WTC11 (cell line): Measurements from ENCODE around the gene INAFM2. TPM values are rescaled to one million over a fixed set of nuclear protein-coding genes. Genes with fewer than 3 reads are reported as not detected.

ENCODE experiments used
- ATAC-seq: fragments of 200-7000 bp; cut with Tn5 transposase; 2 replicates; pipeline ENCODE4 v1.10.0; 2021; ENCODE audit warnings: mild to moderate bottlenecking, moderate library complexity
- CTCF ChIA-PET: fragments of 300-600 bp; sonication (Branson Sonifier 250); formaldehyde crosslinking; loops from one replicate; lab custom pipeline; 2021; ENCODE audit warnings: antibody characterized with exemption; lab: Charles Lee
- POLR2A ChIA-PET: fragments of 350-600 bp; sonication (Branson Sonifier 250); formaldehyde crosslinking; loops from one replicate; lab custom pipeline; 2021; ENCODE audit warnings: antibody characterized with exemption; lab: Charles Lee
- DNase-seq: peaks from one replicate; pipeline ENCODE4 v3.0.0; 2021; ENCODE audit warnings: low spot score
- H3K27ac Mint-ChIP-seq: 2 replicates; pipeline ENCODE4 v1.8.0; 2021; ENCODE audit warnings: mixed read lengths
- H3K27me3 Mint-ChIP-seq: 2 replicates; pipeline ENCODE4 v1.8.0; 2021; ENCODE audit warnings: low read depth, mild to moderate bottlenecking, moderate library complexity, mixed read lengths
- H3K36me3 Mint-ChIP-seq: 2 replicates; pipeline ENCODE4 v1.8.0; 2021; ENCODE audit warnings: mixed read lengths
- H3K4me1 Mint-ChIP-seq: 2 replicates; pipeline ENCODE4 v1.8.0; 2022; ENCODE audit warnings: mixed read lengths
- H3K4me3 Mint-ChIP-seq: 2 replicates; pipeline ENCODE4 v1.8.0; 2021; ENCODE audit warnings: mild to moderate bottlenecking, moderate library complexity, mixed read lengths
- H3K9me3 Mint-ChIP-seq: 2 replicates; pipeline ENCODE4 v1.8.0; 2021; ENCODE audit warnings: mixed read lengths
- CREB1 ChIP-seq: sonication (generic); formaldehyde crosslinking; IDR thresholded peaks from 2 replicates; pipeline ENCODE4 v1.8.0; 2023; ENCODE audit warnings: mild to moderate bottlenecking, missing genetic modification reagents
- CREM ChIP-seq: sonication (generic); formaldehyde crosslinking; IDR thresholded peaks from 2 replicates; pipeline ENCODE4 v1.8.1; 2022; ENCODE audit warnings: mild to moderate bottlenecking, missing genetic modification reagents, moderate library complexity
- EMX1 ChIP-seq: fragments of 250-450 bp; sonication (Bioruptor Pico); IDR thresholded peaks from 2 replicates; pipeline ENCODE4 v1.8.0; 2021; ENCODE audit warnings: mild to moderate bottlenecking
- FOXK1 ChIP-seq: sonication (generic); formaldehyde crosslinking; IDR thresholded peaks from 2 replicates; pipeline ENCODE4 v1.8.0; 2022; ENCODE audit warnings: mild to moderate bottlenecking, moderate library complexity, missing genetic modification reagents
- GABPB1 ChIP-seq: sonication (generic); formaldehyde crosslinking; IDR thresholded peaks from 2 replicates; pipeline ENCODE4 v1.8.1; 2023; ENCODE audit warnings: mild to moderate bottlenecking, missing genetic modification reagents
- GTF2I ChIP-seq: fragments of 250-450 bp; sonication (Bioruptor Pico); conservative IDR thresholded peaks from 2 replicates; pipeline ENCODE4 v1.4.0; 2021; ENCODE audit warnings: mild to moderate bottlenecking
- MXD4 ChIP-seq: fragments of 250-450 bp; sonication (Bioruptor Pico); IDR thresholded peaks from 2 replicates; pipeline ENCODE4 v1.8.0; 2021; ENCODE audit warnings: mild to moderate bottlenecking, moderate library complexity, borderline replicate concordance
- MYBL2 ChIP-seq: sonication (generic); formaldehyde crosslinking; IDR thresholded peaks from 2 replicates; pipeline ENCODE4 v1.8.1; 2023; ENCODE audit warnings: mild to moderate bottlenecking, moderate library complexity, missing genetic modification reagents
- NR3C1 ChIP-seq: sonication (generic); formaldehyde crosslinking; conservative IDR thresholded peaks from 2 replicates; pipeline ENCODE4 v1.8.1; 2023; ENCODE audit warnings: low read depth, mild to moderate bottlenecking, missing genetic modification reagents
- RORB ChIP-seq: fragments of 250-450 bp; sonication (Bioruptor Pico); IDR thresholded peaks from 2 replicates; pipeline ENCODE4 v1.9.0; 2021; ENCODE audit warnings: mild to moderate bottlenecking
- SOX15 ChIP-seq: fragments of 250-450 bp; sonication (Bioruptor Pico); IDR thresholded peaks from 2 replicates; pipeline ENCODE4 v1.9.0; 2021; ENCODE audit warnings: mild to moderate bottlenecking
- TEAD4 ChIP-seq: sonication (generic); formaldehyde crosslinking; IDR thresholded peaks from 2 replicates; pipeline ENCODE4 v1.8.0; 2022; ENCODE audit warnings: mild to moderate bottlenecking, missing genetic modification reagents
- total RNA-seq: library from RNA; stranded (reverse); gene quantifications from 3 replicates; pipeline ENCODE4 v1.2.3, GENCODE V29; 2021
- TF ChIP-seq, protein P1 (sequence below): sonication (generic); formaldehyde crosslinking; IDR thresholded peaks from 2 replicates; pipeline ENCODE4 v1.8.1; 2023; ENCODE audit warnings: mild to moderate bottlenecking, moderate library complexity, missing genetic modification reagents
- TF ChIP-seq, protein P2 (sequence below): sonication (generic); formaldehyde crosslinking; conservative IDR thresholded peaks from 2 replicates; pipeline ENCODE4 v1.8.1; 2022; ENCODE audit warnings: mild to moderate bottlenecking, missing genetic modification reagents
- TF ChIP-seq, protein P3 (sequence below): fragments of 250-450 bp; sonication (Bioruptor Pico); IDR thresholded peaks from 2 replicates; pipeline ENCODE4 v1.8.0; 2021; ENCODE audit warnings: mild to moderate bottlenecking
- TF ChIP-seq, protein P4 (sequence below): fragments of 200-600 bp; IDR thresholded peaks from 2 replicates; pipeline ENCODE4 v1.8.0; 2022; ENCODE audit warnings: antibody characterized with exemption
- TF ChIP-seq, protein P5 (sequence below): fragments of 250-450 bp; sonication (Bioruptor Pico); IDR thresholded peaks from 2 replicates; pipeline ENCODE4 v1.9.0; 2021; ENCODE audit warnings: moderate library complexity, mild to moderate bottlenecking, inconsistent platforms, borderline replicate concordance
- TF ChIP-seq, protein P6 (sequence below): sonication (generic); formaldehyde crosslinking; IDR thresholded peaks from 2 replicates; pipeline ENCODE4 v1.8.0; 2022; ENCODE audit warnings: missing genetic modification reagents
- TF ChIP-seq, protein P7 (sequence below): sonication (generic); formaldehyde crosslinking; IDR thresholded peaks from 2 replicates; pipeline ENCODE4 v1.8.1; 2022; ENCODE audit warnings: mild to moderate bottlenecking, moderate library complexity, missing genetic modification reagents
- TF ChIP-seq, protein P8 (sequence below): sonication (generic); formaldehyde crosslinking; IDR thresholded peaks from 2 replicates; pipeline ENCODE4 v1.8.0; 2022; ENCODE audit warnings: mild to moderate bottlenecking, missing genetic modification reagents
- TF ChIP-seq, protein P9 (sequence below): sonication (generic); formaldehyde crosslinking; IDR thresholded peaks from 2 replicates; pipeline ENCODE4 v1.8.1; 2022; ENCODE audit warnings: low read depth, missing genetic modification reagents, borderline replicate concordance

INAFM2 gene
- total RNA-seq, 1 experiment from 2014 or later, result 34.2 TPM

DNA sequence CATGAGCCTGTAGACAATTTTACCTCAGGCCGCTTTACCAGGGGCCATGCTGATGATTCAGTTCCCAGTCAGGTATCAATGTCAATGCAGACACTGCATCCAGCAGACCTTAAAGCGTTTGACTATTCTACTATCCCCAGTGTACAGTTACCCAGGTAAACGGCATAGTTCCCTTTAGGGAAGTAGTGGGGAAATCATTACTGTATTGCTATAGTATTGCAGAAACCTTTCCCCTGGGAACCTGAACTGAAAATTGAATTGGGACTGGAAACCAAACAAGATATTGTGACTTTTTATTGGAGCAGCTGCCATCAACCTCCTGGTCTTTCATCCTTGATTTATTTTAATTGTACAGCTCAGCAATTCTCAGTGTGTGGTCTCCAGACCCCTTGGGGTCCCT, 6.6 kb upstream of the INAFM2 start (continued):
- TF ChIP-seq, protein P1, sequence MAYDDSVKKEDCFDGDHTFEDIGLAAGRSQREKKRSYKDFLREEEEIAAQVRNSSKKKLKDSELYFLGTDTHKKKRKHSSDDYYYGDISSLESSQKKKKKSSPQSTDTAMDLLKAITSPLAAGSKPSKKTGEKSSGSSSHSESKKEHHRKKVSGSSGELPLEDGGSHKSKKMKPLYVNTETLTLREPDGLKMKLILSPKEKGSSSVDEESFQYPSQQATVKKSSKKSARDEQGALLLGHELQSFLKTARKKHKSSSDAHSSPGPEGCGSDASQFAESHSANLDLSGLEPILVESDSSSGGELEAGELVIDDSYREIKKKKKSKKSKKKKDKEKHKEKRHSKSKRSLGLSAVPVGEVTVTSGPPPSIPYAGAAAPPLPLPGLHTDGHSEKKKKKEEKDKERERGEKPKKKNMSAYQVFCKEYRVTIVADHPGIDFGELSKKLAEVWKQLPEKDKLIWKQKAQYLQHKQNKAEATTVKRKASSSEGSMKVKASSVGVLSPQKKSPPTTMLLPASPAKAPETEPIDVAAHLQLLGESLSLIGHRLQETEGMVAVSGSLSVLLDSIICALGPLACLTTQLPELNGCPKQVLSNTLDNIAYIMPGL (CRISPR knock-in tag), result no peak
- no peak for TF ChIP-seq RORB (CRISPR knock-in tag)
- TF ChIP-seq, protein P2, sequence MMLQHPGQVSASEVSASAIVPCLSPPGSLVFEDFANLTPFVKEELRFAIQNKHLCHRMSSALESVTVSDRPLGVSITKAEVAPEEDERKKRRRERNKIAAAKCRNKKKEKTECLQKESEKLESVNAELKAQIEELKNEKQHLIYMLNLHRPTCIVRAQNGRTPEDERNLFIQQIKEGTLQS, result no peak
- TF ChIP-seq, protein P3, sequence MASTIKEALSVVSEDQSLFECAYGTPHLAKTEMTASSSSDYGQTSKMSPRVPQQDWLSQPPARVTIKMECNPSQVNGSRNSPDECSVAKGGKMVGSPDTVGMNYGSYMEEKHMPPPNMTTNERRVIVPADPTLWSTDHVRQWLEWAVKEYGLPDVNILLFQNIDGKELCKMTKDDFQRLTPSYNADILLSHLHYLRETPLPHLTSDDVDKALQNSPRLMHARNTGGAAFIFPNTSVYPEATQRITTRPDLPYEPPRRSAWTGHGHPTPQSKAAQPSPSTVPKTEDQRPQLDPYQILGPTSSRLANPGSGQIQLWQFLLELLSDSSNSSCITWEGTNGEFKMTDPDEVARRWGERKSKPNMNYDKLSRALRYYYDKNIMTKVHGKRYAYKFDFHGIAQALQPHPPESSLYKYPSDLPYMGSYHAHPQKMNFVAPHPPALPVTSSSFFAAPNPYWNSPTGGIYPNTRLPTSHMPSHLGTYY (CRISPR knock-in tag), result no peak
- TF ChIP-seq EMX1 (CRISPR knock-in tag), result no peak
- TF ChIP-seq CREB1, result no peak
- no peak for TF ChIP-seq GTF2I
- TF ChIP-seq, all 79 proteins: peak for 0

DNA sequence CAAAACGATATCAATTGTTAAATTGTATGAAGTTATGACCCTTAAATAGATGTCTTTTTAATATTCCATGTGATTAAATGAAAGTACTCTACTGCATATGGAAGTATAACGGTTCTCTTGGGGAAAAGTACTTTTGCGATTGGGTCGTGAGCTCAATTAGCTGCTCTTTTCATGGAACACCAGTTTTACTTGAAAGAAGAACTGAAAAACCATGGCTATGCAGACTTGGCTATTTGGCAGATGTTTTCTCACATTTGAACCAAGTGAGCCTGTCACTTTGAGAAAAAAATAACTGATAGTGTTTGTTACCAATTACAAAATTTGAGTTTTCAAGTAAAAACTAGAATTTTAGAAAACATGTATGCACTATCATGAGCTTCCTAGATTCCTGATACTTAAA, 5.9 kb upstream of the INAFM2 start:
- no peak overlapping the region for H3K4me3 Mint-ChIP-seq
- POLR2A ChIA-PET, result interaction anchor here (1.1 kb wide), 1 partner anchor 113 kb away, joined by 4 read pairs; no protein-coding TSS in a partner anchor
- DNase-seq (no peak), ATAC-seq (no peak)
- peaks cover 26% of the 10 kb centered on the region for H3K27me3 Mint-ChIP-seq
- CTCF ChIA-PET, result interaction anchor here (1.3 to 17.8 kb wide), 4 partner anchors 10 to 43 kb away, joined by 4 to 690 read pairs (median 136); partner anchors contain the start of genes CCDC9B and PLCB2
- peaks cover 4% of the 10 kb centered on the region; the same call in 1 of the 2 replicates for H3K9me3 Mint-ChIP-seq
- no peaks in the 10 kb centered on the region for H3K36me3 Mint-ChIP-seq
- no peak overlapping the region for H3K27ac Mint-ChIP-seq
- no peak for TF ChIP-seq GABPB1 (CRISPR knock-in tag)
- no peak for TF ChIP-seq NR3C1 (CRISPR knock-in tag)
- no peak for TF ChIP-seq MYBL2
- TF ChIP-seq, protein P4, sequence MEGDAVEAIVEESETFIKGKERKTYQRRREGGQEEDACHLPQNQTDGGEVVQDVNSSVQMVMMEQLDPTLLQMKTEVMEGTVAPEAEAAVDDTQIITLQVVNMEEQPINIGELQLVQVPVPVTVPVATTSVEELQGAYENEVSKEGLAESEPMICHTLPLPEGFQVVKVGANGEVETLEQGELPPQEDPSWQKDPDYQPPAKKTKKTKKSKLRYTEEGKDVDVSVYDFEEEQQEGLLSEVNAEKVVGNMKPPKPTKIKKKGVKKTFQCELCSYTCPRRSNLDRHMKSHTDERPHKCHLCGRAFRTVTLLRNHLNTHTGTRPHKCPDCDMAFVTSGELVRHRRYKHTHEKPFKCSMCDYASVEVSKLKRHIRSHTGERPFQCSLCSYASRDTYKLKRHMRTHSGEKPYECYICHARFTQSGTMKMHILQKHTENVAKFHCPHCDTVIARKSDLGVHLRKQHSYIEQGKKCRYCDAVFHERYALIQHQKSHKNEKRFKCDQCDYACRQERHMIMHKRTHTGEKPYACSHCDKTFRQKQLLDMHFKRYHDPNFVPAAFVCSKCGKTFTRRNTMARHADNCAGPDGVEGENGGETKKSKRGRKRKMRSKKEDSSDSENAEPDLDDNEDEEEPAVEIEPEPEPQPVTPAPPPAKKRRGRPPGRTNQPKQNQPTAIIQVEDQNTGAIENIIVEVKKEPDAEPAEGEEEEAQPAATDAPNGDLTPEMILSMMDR, result no peak
- TF ChIP-seq, all 79 proteins: peak for 0
- H3K4me1 Mint-ChIP-seq, result peaks cover 21% of the 10 kb centered on the region

DNA sequence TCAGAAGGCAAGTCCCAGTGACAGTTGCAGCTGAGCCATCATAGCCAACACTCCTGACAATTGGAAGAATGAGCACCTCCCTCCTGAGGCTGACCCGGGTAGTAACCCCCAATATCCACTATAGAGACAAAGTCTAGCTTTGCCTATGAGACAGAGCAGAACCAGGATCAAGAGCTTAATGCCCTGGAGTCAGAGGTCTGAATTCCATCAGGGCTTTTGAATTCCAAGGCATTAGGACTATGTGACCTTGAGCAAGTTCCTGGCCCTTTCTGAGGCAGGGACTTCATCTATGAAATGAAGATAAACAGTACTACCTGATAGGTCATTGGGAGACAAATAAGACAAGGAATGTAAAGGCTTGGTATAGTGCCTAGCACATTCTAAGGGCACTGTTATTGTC, 3.1 kb upstream of the INAFM2 start:
- POLR2A ChIA-PET, result interaction anchor here (1.1 kb wide), 1 partner anchor 13 kb away, joined by 3 read pairs; no protein-coding TSS in a partner anchor
- CTCF ChIA-PET, result interaction anchor here (0.7 to 17.8 kb wide), 17 partner anchors 11 to 273 kb away, joined by 3 to 690 read pairs (median 5); partner anchors contain the start of genes CCDC9B, IVD, PAK6 and PLCB2
- TF ChIP-seq, protein P5, sequence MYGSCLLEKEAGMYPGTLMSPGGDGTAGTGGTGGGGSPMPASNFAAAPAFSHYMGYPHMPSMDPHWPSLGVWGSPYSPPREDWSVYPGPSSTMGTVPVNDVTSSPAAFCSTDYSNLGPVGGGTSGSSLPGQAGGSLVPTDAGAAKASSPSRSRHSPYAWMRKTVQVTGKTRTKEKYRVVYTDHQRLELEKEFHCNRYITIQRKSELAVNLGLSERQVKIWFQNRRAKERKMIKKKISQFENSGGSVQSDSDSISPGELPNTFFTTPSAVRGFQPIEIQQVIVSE (CRISPR knock-in tag), result no peak
- TF ChIP-seq, protein P6, sequence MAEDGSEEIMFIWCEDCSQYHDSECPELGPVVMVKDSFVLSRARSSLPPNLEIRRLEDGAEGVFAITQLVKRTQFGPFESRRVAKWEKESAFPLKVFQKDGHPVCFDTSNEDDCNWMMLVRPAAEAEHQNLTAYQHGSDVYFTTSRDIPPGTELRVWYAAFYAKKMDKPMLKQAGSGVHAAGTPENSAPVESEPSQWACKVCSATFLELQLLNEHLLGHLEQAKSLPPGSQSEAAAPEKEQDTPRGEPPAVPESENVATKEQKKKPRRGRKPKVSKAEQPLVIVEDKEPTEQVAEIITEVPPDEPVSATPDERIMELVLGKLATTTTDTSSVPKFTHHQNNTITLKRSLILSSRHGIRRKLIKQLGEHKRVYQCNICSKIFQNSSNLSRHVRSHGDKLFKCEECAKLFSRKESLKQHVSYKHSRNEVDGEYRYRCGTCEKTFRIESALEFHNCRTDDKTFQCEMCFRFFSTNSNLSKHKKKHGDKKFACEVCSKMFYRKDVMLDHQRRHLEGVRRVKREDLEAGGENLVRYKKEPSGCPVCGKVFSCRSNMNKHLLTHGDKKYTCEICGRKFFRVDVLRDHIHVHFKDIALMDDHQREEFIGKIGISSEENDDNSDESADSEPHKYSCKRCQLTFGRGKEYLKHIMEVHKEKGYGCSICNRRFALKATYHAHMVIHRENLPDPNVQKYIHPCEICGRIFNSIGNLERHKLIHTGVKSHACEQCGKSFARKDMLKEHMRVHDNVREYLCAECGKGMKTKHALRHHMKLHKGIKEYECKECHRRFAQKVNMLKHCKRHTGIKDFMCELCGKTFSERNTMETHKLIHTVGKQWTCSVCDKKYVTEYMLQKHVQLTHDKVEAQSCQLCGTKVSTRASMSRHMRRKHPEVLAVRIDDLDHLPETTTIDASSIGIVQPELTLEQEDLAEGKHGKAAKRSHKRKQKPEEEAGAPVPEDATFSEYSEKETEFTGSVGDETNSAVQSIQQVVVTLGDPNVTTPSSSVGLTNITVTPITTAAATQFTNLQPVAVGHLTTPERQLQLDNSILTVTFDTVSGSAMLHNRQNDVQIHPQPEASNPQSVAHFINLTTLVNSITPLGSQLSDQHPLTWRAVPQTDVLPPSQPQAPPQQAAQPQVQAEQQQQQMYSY (CRISPR knock-in tag), result no peak
- TF ChIP-seq TEAD4, result no peak
- no peak for TF ChIP-seq MXD4 (CRISPR knock-in tag)
- TF ChIP-seq FOXK1 (CRISPR knock-in tag), result no peak
- TF ChIP-seq, protein P7, sequence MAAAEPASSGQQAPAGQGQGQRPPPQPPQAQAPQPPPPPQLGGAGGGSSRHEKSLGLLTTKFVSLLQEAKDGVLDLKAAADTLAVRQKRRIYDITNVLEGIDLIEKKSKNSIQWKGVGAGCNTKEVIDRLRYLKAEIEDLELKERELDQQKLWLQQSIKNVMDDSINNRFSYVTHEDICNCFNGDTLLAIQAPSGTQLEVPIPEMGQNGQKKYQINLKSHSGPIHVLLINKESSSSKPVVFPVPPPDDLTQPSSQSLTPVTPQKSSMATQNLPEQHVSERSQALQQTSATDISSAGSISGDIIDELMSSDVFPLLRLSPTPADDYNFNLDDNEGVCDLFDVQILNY (CRISPR knock-in tag), result no peak
- TF ChIP-seq CREM, result no peak
- no peak for TF ChIP-seq SOX15 (CRISPR knock-in tag)
- TF ChIP-seq, protein P8, sequence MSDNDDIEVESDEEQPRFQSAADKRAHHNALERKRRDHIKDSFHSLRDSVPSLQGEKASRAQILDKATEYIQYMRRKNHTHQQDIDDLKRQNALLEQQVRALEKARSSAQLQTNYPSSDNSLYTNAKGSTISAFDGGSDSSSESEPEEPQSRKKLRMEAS, result no peak
- TF ChIP-seq, protein P9, sequence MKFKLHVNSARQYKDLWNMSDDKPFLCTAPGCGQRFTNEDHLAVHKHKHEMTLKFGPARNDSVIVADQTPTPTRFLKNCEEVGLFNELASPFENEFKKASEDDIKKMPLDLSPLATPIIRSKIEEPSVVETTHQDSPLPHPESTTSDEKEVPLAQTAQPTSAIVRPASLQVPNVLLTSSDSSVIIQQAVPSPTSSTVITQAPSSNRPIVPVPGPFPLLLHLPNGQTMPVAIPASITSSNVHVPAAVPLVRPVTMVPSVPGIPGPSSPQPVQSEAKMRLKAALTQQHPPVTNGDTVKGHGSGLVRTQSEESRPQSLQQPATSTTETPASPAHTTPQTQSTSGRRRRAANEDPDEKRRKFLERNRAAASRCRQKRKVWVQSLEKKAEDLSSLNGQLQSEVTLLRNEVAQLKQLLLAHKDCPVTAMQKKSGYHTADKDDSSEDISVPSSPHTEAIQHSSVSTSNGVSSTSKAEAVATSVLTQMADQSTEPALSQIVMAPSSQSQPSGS (CRISPR knock-in tag), result no peak

More for the DNA sequence above, 3.1 kb upstream of the INAFM2 start:
- H3K36me3 Mint-ChIP-seq, result no peaks in the 10 kb centered on the region
- H3K27me3 Mint-ChIP-seq, result peaks cover 28% of the 10 kb centered on the region
- peaks cover 4% of the 10 kb centered on the region; the same call in 1 of the 2 replicates for H3K9me3 Mint-ChIP-seq
- ATAC-seq (no peak), DNase-seq (no peak)
- peaks cover 32% of the 10 kb centered on the region for H3K4me1 Mint-ChIP-seq
- no peak overlapping the region for H3K4me3 Mint-ChIP-seq
- H3K27ac Mint-ChIP-seq, result no peak overlapping the region
